BE2C (cell line): ENCODE measurements around the gene KIF26A.
"Not testable (repeated sequence)": the region's sequence is repeated elsewhere in the genome, so short reads cannot be mapped to it uniquely, and the experiment has no call there.

Experiments used
- DNase-seq: peaks from one replicate; pipeline ENCODE4 v3.0.0-alpha.2; 2020
- H3K27me3 ChIP-seq: fragments of 250-450 bp; sonication (Bioruptor Pico); 2 replicates; pipeline ENCODE4 v1.5.1; 2020; ENCODE audit warnings: mild to moderate bottlenecking
- H3K36me3 ChIP-seq: fragments of 250-450 bp; sonication (Bioruptor Pico); 2 replicates; pipeline ENCODE4 v1.5.1; 2020; ENCODE audit warnings: mild to moderate bottlenecking
- H3K4me1 ChIP-seq: fragments of 250-450 bp; sonication (Bioruptor Pico); 2 replicates; pipeline ENCODE4 v1.5.1; 2020
- H3K4me3 ChIP-seq: 2 replicates; pipeline ENCODE4 v1.5.1; 2011; ENCODE audit warnings: low read depth, low read length
- H3K9me3 ChIP-seq: fragments of 250-450 bp; sonication (Bioruptor Pico); 2 replicates; pipeline ENCODE4 v1.5.1; 2020
- CTCF ChIP-seq: IDR thresholded peaks from 2 replicates; pipeline ENCODE4 v1.5.1; 2012; ENCODE audit warnings: mild to moderate bottlenecking, low read depth, low read length

KIF26A gene

GRCh38 chr14:104207142-104208014 lies 69.0 kb downstream of the KIF26A start:
- no peak for TF ChIP-seq CTCF
- Histone ChIP-seq H3K36me3 (no peaks in the 10 kb centered on the region; the same call in 1 of the 2 replicates), H3K9me3 (peaks cover 3% of the 10 kb centered on the region), H3K4me3 (no peak overlapping the region), H3K4me1 (peaks cover 25% of the 10 kb centered on the region), H3K27me3 (no peaks in the 10 kb centered on the region)
- DNase-seq = no peak

- H3K4me1 ChIP-seq = peaks cover 19% of the 10 kb centered on the region
- not testable (repeated sequence) for H3K36me3 ChIP-seq, DNase-seq, H3K4me3 ChIP-seq, H3K9me3 ChIP-seq, H3K27me3 ChIP-seq
These were observed 69.6 kb downstream of the KIF26A start for GRCh38 chr14:104208015-104208295.

GRCh38 chr14:104208331-104208730 lies 69.9 kb downstream of the KIF26A start:
- H3K9me3 ChIP-seq, DNase-seq, H3K27me3 ChIP-seq, H3K36me3 ChIP-seq, H3K4me3 ChIP-seq: not testable (repeated sequence)
- H3K4me1 ChIP-seq = peaks cover 15% of the 10 kb centered on the region

- not testable (repeated sequence) for H3K9me3 ChIP-seq, H3K27me3 ChIP-seq, DNase-seq, H3K36me3 ChIP-seq, H3K4me3 ChIP-seq
- peaks cover 15% of the 10 kb centered on the region for H3K4me1 ChIP-seq
These were observed 70.7 kb downstream of the KIF26A start for GRCh38 chr14:104209071-104209470.

- peaks cover 15% of the 10 kb centered on the region for H3K4me1 ChIP-seq
- no peak overlapping the region for H3K4me3 ChIP-seq
- H3K36me3 ChIP-seq = no peaks in the 10 kb centered on the region; the same call in 1 of the 2 replicates
- no peak for TF ChIP-seq CTCF
- DNase-seq = no peak
- H3K9me3 ChIP-seq = no peaks in the 10 kb centered on the region
- H3K27me3 ChIP-seq = no peaks in the 10 kb centered on the region
These were observed 71.8 kb downstream of the KIF26A start for GRCh38 chr14:104209985-104210816.

- H3K9me3 ChIP-seq = no peaks in the 10 kb centered on the region
These were observed 72.4 kb downstream of the KIF26A start for GRCh38 chr14:104210817-104211195.

GRCh38 chr14:104211215-104211614 lies 72.8 kb downstream of the KIF26A start:
- TF ChIP-seq CTCF = no peak
- Histone ChIP-seq H3K9me3 (no peaks in the 10 kb centered on the region), H3K27me3 (no peaks in the 10 kb centered on the region), H3K36me3 (no peaks in the 10 kb centered on the region; the same call in 1 of the 2 replicates), H3K4me1 (peaks cover 8% of the 10 kb centered on the region), H3K4me3 (no peak overlapping the region)
- DNase-seq = no peak

More at GRCh38 chr14:104210817-104211195, 72.4 kb downstream of the KIF26A start:
- TF ChIP-seq CTCF = no peak
- no peak overlapping the region for H3K4me3 ChIP-seq
- no peaks in the 10 kb centered on the region for H3K27me3 ChIP-seq
- H3K4me1 ChIP-seq = peaks cover 12% of the 10 kb centered on the region
- no peak for DNase-seq
- H3K36me3 ChIP-seq = no peaks in the 10 kb centered on the region; the same call in 1 of the 2 replicates
